ENCODE data around the gene WFS1. TPM values are rescaled to one million over a fixed set of nuclear protein-coding genes. Genes with fewer than 3 reads are reported as not detected.

WFS1 gene
- total and polyA plus RNA-seq, 2 of the 8 experiments (the other 6 are each of a cell fraction or from before 2014, with no cell fraction given) = 29.1 to 43.1 TPM

- Histone ChIP-seq H2BK12ac (ENCODE audit: low read depth, low read length) (no peak overlapping the region), H3K4me1 (replicated peaks in 1 of 4; ENCODE audit: control insufficient read depth in 3 of 4, insufficient read depth in 4 of 4, low read length in 3 of 4) (peaks cover 0 to 4% (median 1%) of the 10 kb centered on the region in 4 experiments; a peak in 4 of 7 replicates), H3K36me3 (ENCODE audit: control insufficient read depth in 2 of 4, insufficient read depth in 4 of 4, low read length in 3 of 4) (no peaks in the 10 kb centered on the region), H3K23ac (ENCODE audit: insufficient read length) (no peak overlapping the region), H2AFZ (ENCODE audit: low read length) (peak overlapping the region; percentile 59), H3K4me2 (ENCODE audit: insufficient read depth in 1 of 2, low read depth in 2 of 2, low read length in 2 of 2) (peak overlapping the region; percentile 82 to 90), H2AK5ac (ENCODE audit: low read depth, low read length) (no peak overlapping the region), H3K27ac (ENCODE audit: low read depth, low read length) (no peak overlapping the region), H2BK120ac (replicated peaks; ENCODE audit: low read depth, low read length) (no peak overlapping the region), H2BK15ac (ENCODE audit: low read length) (no peak overlapping the region), H3K4me3 (ENCODE audit: extremely low read depth in 1 of 4, insufficient read depth in 2 of 4, low read depth in 3 of 4, low read length in 4 of 4) (peak overlapping the region; percentile 68 to 81 (median 69)), H2BK20ac (ENCODE audit: low read length) (no peak overlapping the region), H2BK5ac (ENCODE audit: low read depth, low read length) (no peak overlapping the region), H3K9ac (replicated peaks in 1 of 4; ENCODE audit: extremely low read depth in 1 of 4, low read depth in 3 of 4, low read length in 3 of 4) (no peak overlapping the region), H3K18ac (ENCODE audit: extremely low read depth, low read length) (no peak overlapping the region), H3K79me1 (ENCODE audit: low read depth, low read length) (no peaks in the 10 kb centered on the region), H4K91ac (replicated peaks; ENCODE audit: insufficient read length, low read length) (no peak overlapping the region), H3K14ac (ENCODE audit: insufficient read length) (no peak overlapping the region), H3K9me3 (ENCODE audit: insufficient read depth in 2 of 2, low read depth in 1 of 2, low read length in 1 of 2) (no peaks in the 10 kb centered on the region), H3K27me3 (replicated peaks in 1 of 4; ENCODE audit: control insufficient read depth in 3 of 4, extremely low read depth in 1 of 4, insufficient read depth in 3 of 4, low read length in 3 of 4) (peaks cover 0 to 11% (median 7%) of the 10 kb centered on the region in 4 experiments; a peak in 4 of 7 replicates), H4K20me1 (replicated peaks in 1 of 2; ENCODE audit: control insufficient read depth in 1 of 2, insufficient read depth in 2 of 2, low read length in 2 of 2) (peaks cover 0 to 5% of the 10 kb centered on the region in 2 experiments), H4K8ac (ENCODE audit: extremely low read depth, insufficient read depth, low read length) (peak overlapping the region; percentile 26; the same call in 1 of the 2 replicates), H3K56ac (replicated peaks; ENCODE audit: insufficient read length, low read depth, low read length) (no peak overlapping the region), H3K79me2 (ENCODE audit: control insufficient read depth in 1 of 2, insufficient read depth in 2 of 2, low read length in 2 of 2) (no peaks in the 10 kb centered on the region), H3K23me2 (ENCODE audit: low read depth, low read length) (peaks cover 8% of the 10 kb centered on the region), H4K5ac (ENCODE audit: insufficient read length, low read depth, low read length) (no peak overlapping the region), H3K4ac (replicated peaks; ENCODE audit: insufficient read length, low read depth, low read length) (no peak overlapping the region)
- DNase-seq (ENCODE audit: low read depth in 1 of 2, low spot score in 2 of 2) = peak in 1 of 2 experiments; percentile 94
- FAIRE-seq = no peak
- 16% methylated on average over 35 of the region's 84 CpGs; no CpG with 5 or more reads in 1 of the 2 experiments for WGBS, 2 experiments (ENCODE audit: extremely low coverage in 1 of 2, insufficient coverage in 1 of 2, insufficient read length in 1 of 2, insufficient replicate concordance in 2 of 2, low coverage in 1 of 2, low lambda C conversion rate in 2 of 2, missing lambda C conversion rate in 1 of 2)
- POLR2A ChIA-PET (ENCODE audit: partially characterized antibody) = interaction anchor here (1.5 to 2.3 kb wide), 2 partner anchors 23 kb away, joined by 5 to 9 read pairs; no protein-coding TSS in a partner anchor
- CTCF ChIA-PET (ENCODE audit: partially characterized antibody) = interaction anchor here (1.2 to 2.0 kb wide), 5 partner anchors 29 to 459 kb away, joined by 3 to 8 read pairs (median 6); no protein-coding TSS in a partner anchor
- TF ChIP-seq BACH1 (IDR thresholded peaks at IDR 0.05; ENCODE audit: low read length) (no peak), SP4 (IDR thresholded peaks at IDR 0.05; ENCODE audit: low read length) (no peak), MAFK (IDR thresholded peaks at IDR 0.05; ENCODE audit: low read depth, low read length) (no peak), TAF7 (optimal IDR thresholded peaks at IDR 0.05; ENCODE audit: borderline replicate concordance, low read depth, low read length) (no peak), TEAD4 (IDR thresholded peaks at IDR 0.05; ENCODE audit: low read depth, low read length) (0 out of 2 replicates have a peak, but pooled peaks have one; percentile 6), POLR2A (IDR thresholded peaks at IDR 0.05; ENCODE audit: control extremely low read depth in 1 of 2, low read depth in 2 of 2, low read length in 2 of 2) (no peak), CTCF (IDR thresholded peaks at IDR 0.05; ENCODE audit: control extremely low read depth in 1 of 3, insufficient read depth in 1 of 3, low read depth in 1 of 3, low read length in 3 of 3) (no peak), SP1 (IDR thresholded peaks at IDR 0.05; ENCODE audit: low read depth, low read length) (peak; percentile 71)
Observed at GRCh38 chr4:6221851-6222760, 47.5 kb upstream of the WFS1 start.
